ENCODE data around the gene DHRS3.

Gene DHRS3

GRCh38 chr1:12622506-12622905 is 4.5 kb upstream of the DHRS3 start:
- TF ChIP-seq POLR2AphosphoS5 (IDR thresholded peaks at IDR 0.05; ENCODE audit: low read depth, low read length) (no peak), SIN3A (IDR thresholded peaks at IDR 0.05; ENCODE audit: borderline replicate concordance, insufficient read depth, low read length) (no peak), FOXP2 (optimal IDR thresholded peaks at IDR 0.05; ENCODE audit: borderline replicate concordance, extremely low read depth, extremely low read length, insufficient read depth) (no peak), TAF1 (IDR thresholded peaks at IDR 0.05; ENCODE audit: borderline replicate concordance, insufficient read depth, low read length) (no peak), REST (IDR thresholded peaks at IDR 0.05; ENCODE audit: insufficient read depth in 1 of 2, low read depth in 2 of 2, low read length in 2 of 2) (no peak)

GRCh38 chr1:12621346-12622335 is 3.6 kb upstream of the DHRS3 start:
- TF ChIP-seq POLR2AphosphoS5 (IDR thresholded peaks at IDR 0.05; ENCODE audit: low read depth, low read length): no peak
- no peak for TF ChIP-seq SIN3A (IDR thresholded peaks at IDR 0.05; ENCODE audit: borderline replicate concordance, insufficient read depth, low read length)
- TF ChIP-seq REST (IDR thresholded peaks at IDR 0.05; ENCODE audit: insufficient read depth in 1 of 2, low read depth in 2 of 2, low read length in 2 of 2): no peak
- TF ChIP-seq FOXP2 (optimal IDR thresholded peaks at IDR 0.05; ENCODE audit: borderline replicate concordance, extremely low read depth, extremely low read length, insufficient read depth): no peak
- TF ChIP-seq TAF1 (IDR thresholded peaks at IDR 0.05; ENCODE audit: borderline replicate concordance, insufficient read depth, low read length): no peak

DNA sequence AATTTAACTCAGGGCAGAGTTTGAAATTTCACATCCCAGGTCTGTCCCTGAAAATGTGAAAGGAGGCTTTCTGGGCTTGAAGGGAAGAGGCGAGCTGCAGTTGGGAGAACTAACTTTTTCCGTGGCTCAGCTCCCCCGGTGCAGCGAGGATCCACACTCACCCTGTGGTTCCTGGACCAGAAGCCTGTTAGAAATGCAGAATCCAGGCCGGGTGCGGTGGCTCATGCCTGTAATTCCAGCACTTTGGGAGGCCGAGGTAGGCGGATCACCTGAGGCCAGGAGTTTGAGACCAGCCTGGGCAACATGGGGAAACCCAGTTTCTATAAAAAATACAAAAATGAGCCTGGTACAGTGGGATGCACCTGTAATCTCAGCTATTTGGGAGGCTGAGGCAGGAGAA is 2.9 kb upstream of the DHRS3 start:
- TF ChIP-seq POLR2AphosphoS5 (IDR thresholded peaks at IDR 0.05; ENCODE audit: low read depth, low read length) (no peak), REST (IDR thresholded peaks at IDR 0.05; ENCODE audit: insufficient read depth in 1 of 2, low read depth in 2 of 2, low read length in 2 of 2) (no peak), TAF1 (IDR thresholded peaks at IDR 0.05; ENCODE audit: borderline replicate concordance, insufficient read depth, low read length) (no peak), FOXP2 (optimal IDR thresholded peaks at IDR 0.05; ENCODE audit: borderline replicate concordance, extremely low read depth, extremely low read length, insufficient read depth) (no peak), SIN3A (IDR thresholded peaks at IDR 0.05; ENCODE audit: borderline replicate concordance, insufficient read depth, low read length) (no peak)

- TF ChIP-seq SIN3A (IDR thresholded peaks at IDR 0.05; ENCODE audit: borderline replicate concordance, insufficient read depth, low read length): no peak
- no peak for TF ChIP-seq REST (IDR thresholded peaks at IDR 0.05; ENCODE audit: insufficient read depth in 1 of 2, low read depth in 2 of 2, low read length in 2 of 2)
- no peak for TF ChIP-seq FOXP2 (optimal IDR thresholded peaks at IDR 0.05; ENCODE audit: borderline replicate concordance, extremely low read depth, extremely low read length, insufficient read depth)
- no peak for TF ChIP-seq TAF1 (IDR thresholded peaks at IDR 0.05; ENCODE audit: borderline replicate concordance, insufficient read depth, low read length)
- TF ChIP-seq POLR2AphosphoS5 (IDR thresholded peaks at IDR 0.05; ENCODE audit: low read depth, low read length): no peak
These were observed 2.5 kb upstream of the DHRS3 start for GRCh38 chr1:12620488-12620865.
